ENCODE measurements around the gene OBSCN.

The OBSCN gene

DNA sequence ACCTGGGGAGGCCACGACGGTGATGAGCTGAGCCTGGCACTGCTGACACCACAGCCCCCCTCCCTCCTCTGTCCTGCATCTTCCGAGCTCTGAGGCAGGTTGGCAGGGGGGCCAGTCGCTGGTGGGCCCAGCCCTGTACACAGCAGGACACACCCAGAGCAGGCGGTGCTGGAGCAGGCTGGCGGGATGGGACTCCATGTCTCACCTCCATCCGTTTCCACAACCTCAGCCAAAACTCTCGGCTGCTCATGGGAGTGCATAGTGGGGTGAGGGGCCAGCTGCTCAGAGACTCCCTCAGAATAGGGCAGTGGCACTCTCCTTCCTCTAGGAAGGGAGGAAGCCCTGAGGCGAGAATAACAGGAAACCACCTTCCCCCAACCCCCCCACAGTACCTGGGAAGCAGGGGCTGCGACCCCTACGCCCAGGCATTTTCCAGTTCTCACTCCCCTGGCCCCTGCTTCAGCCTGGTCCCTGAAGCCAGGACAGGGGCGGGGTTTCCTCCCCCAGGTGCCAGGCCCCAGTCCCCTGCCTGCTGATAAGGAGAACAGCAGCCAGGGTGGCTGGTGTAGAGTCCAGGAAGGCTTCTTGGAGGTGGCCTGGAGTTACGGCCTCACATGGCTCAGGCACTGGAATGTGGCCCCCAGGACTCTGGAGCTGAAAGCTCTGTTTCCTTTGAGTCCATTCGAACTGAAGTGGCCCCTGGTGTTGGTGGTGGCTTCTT, 45.4 kb upstream of the OBSCN start:
- DNase-seq (ENCODE audit: low spot score): no peak
- TF ChIP-seq, protein P1, sequence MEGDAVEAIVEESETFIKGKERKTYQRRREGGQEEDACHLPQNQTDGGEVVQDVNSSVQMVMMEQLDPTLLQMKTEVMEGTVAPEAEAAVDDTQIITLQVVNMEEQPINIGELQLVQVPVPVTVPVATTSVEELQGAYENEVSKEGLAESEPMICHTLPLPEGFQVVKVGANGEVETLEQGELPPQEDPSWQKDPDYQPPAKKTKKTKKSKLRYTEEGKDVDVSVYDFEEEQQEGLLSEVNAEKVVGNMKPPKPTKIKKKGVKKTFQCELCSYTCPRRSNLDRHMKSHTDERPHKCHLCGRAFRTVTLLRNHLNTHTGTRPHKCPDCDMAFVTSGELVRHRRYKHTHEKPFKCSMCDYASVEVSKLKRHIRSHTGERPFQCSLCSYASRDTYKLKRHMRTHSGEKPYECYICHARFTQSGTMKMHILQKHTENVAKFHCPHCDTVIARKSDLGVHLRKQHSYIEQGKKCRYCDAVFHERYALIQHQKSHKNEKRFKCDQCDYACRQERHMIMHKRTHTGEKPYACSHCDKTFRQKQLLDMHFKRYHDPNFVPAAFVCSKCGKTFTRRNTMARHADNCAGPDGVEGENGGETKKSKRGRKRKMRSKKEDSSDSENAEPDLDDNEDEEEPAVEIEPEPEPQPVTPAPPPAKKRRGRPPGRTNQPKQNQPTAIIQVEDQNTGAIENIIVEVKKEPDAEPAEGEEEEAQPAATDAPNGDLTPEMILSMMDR (IDR thresholded peaks at IDR 0.05; ENCODE audit: borderline replicate concordance, control extremely low read depth, extremely low read depth, insufficient read depth, missing control alignments): no peak
- in situ Hi-C loops (cut with MboI; ENCODE audit: low sequenced_read_pairs, unreplicated experiment): no loop called here

DNA sequence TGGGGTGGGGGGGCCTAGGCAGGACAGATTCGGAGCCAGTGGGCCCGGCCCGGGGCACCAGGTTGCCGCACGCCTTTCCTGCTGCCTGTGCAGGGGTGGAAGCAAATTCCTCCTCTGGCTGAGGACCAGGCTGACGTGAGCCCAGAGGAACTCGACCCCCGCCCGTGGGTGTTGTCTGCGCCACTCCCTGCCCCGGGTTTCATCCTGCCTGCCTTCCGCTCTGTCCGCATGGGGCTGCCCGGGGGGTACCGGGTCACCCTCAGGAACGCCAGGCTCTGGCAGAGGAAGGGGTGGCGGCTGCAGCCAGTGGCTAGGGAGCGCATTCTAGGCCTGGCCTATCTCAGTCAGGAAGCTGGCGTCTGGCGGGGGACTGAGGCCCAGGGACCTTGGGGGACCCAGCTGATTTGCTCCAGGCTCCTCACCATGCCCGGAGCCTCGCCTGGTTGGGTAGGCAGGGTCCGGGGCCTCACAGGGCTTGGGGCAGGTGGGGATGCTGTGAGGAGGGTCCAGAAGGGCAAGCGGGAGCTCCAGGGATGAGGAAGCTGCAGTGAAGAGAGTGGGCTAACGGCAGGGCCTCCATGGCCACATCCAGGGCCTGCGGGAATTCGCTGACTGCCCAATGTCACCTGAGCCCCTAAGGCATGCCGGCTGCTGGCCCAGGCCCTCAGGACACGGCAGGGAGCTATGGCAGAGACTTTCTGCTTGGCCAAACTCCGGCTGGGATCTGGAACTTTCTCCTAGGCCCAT, 44.7 kb upstream of the OBSCN start:
- in situ Hi-C loops (cut with MboI; ENCODE audit: low sequenced_read_pairs, unreplicated experiment): no loop called here
- DNase-seq (ENCODE audit: low spot score): no peak
- TF ChIP-seq, protein P1 (IDR thresholded peaks at IDR 0.05; ENCODE audit: borderline replicate concordance, control extremely low read depth, extremely low read depth, insufficient read depth, missing control alignments): no peak

DNA sequence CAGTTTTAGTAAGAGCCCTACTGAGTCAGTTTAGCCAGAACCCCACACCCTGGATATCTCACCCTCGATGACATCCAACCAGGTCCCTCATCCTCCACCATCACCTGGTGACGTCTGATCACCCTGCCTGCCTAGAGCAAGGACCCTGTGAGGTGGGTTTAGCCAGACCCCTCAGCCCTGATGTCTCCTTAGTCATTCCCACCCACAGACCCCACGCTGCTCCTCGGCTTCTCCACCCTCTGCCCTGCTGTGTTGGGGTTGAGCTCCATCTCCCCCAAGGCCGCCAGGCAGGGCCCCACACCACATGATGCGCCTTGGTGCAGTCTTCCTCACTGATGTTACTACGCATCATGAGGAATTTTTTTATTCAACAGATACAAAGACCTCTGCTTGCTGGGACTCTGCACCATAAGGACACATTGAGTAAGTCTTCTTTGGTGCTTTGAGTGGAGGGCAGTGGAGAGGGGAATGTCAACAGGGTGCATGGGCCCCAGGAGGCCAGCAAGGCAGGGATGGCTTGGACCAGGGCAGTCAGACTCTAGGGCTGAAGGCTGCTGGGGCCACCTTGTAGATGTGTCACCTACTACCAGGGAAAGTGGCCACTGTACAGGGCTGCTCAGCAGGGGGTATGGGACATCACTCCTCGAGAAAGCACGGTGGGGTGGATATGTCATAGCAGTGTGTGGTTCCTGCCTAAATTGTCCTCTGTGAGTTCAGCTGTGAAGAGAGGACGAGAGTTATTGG, 43.9 kb upstream of the OBSCN start:
- TF ChIP-seq, protein P1 (IDR thresholded peaks at IDR 0.05; ENCODE audit: borderline replicate concordance, control extremely low read depth, extremely low read depth, insufficient read depth, missing control alignments): no peak
- no peak for DNase-seq (ENCODE audit: low spot score)
- in situ Hi-C loops (cut with MboI; ENCODE audit: low sequenced_read_pairs, unreplicated experiment): no loop called here

DNA sequence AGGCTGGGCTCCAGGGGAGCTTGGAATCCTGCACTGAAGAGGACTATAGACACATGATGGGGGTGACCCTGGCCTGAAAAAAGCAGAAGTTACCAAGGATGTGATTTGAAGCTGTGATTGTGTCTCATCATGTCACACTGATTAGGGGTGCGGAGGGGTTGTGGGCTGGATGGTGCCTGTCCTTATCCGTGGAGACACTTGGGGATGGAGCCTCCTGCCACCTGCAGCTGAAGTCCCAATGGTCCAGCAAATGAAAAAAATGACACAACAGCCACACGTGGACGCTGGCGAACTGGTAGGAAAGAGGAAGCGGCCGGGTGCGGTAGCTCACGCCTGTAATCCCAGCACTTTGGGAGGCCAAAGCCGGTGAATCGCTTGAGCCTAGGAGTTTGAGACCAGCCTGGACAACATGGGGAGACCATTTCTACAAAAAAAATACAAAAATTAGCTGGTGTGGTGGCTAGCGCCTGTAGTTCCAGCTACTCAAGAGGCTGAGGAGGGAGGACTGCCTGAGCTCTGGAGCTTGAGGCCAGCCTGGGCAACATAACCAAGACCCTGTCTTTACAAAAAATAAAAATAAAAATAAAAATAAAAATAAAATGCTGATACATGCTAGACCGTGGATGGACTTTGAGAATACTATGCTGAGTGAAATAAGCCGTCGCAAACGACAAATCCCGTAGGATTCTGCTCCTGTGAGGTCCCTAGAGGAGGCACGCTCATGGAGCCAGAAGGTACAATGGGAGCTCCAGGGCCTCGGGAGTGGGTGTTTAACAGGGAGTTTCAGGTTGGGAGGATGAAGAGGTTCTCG, 43.1 kb upstream of the OBSCN start:
- no peak for DNase-seq (ENCODE audit: low spot score)
- TF ChIP-seq, protein P1 (IDR thresholded peaks at IDR 0.05; ENCODE audit: borderline replicate concordance, control extremely low read depth, extremely low read depth, insufficient read depth, missing control alignments): no peak
- in situ Hi-C loops (cut with MboI; ENCODE audit: low sequenced_read_pairs, unreplicated experiment): no loop called here

DNA sequence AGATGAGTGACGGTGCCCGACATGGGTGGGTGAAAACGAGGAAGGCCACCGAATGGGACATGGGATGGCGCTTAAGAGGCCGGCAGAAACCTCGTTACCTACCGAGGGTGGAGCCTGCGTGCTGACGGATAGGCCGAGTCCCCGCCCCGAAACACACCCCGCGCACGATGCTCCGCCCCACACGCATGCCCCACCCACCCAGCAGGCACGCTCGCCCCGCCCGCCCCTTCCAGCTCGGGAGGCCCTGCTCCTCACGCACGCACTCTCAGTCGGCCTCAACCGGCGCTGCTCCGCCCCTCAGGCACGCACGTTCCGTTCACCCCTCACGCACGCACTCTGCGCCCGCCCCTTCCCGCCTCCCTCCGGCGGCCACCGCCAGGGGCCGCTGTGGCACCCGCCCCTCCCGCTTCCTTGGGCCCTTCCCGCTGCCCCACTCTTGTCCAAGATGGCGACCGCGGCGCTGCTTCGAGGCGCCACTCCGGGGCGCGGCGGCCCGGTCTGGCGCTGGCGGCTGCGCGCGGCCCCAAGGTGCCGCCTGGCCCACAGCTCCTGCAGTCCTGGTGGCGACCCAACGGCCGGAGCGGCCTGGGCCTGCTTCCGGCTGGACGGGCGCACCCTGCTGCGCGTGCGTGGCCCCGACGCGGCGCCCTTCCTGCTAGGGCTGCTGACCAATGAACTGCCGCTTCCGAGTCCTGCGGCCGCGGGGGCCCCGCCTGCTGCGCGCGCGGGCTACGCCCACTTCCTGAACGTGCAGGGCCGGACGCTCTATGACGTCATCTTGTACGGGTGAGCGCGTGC, 42.3 kb upstream of the OBSCN start, which contains the start of gene IBA57:
TSS of gene IBA57 (plus strand) at position 433 of the 798 bp plus-strand sequence. CDS start at position 446, 13 bp downstream.
- peak; percentile 99 for DNase-seq (ENCODE audit: low spot score)
- in situ Hi-C loops (cut with MboI; ENCODE audit: low sequenced_read_pairs, unreplicated experiment): no loop called here
- TF ChIP-seq, protein P1 (IDR thresholded peaks at IDR 0.05; ENCODE audit: borderline replicate concordance, control extremely low read depth, extremely low read depth, insufficient read depth, missing control alignments): peak; percentile 93
